ENCODE data around the gene APAF1.

DNA sequence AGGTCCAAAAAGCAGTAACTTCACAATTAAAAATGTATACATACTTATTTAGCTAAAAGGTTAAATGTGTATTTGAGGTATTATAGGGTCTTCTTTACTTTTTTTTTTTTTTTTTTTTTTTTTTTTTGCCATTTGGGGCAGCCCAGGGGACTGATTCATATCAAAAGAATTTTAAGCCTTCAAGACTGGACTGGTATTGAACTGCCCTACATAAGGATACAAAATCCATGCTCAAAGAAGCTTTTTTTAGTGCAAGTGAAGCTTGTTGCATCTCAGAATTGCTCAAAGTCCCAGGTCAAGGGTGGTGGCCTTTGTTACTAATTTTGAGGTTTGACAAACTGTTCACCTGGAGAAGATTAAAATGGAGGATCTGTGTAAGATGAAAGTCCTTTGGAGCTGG is 124.0 kb downstream of the APAF1 start:
- no peak for TF ChIP-seq GATA2 (CRISPR knock-in tag; IDR thresholded peaks at IDR 0.05)
- TF ChIP-seq, protein P1, sequence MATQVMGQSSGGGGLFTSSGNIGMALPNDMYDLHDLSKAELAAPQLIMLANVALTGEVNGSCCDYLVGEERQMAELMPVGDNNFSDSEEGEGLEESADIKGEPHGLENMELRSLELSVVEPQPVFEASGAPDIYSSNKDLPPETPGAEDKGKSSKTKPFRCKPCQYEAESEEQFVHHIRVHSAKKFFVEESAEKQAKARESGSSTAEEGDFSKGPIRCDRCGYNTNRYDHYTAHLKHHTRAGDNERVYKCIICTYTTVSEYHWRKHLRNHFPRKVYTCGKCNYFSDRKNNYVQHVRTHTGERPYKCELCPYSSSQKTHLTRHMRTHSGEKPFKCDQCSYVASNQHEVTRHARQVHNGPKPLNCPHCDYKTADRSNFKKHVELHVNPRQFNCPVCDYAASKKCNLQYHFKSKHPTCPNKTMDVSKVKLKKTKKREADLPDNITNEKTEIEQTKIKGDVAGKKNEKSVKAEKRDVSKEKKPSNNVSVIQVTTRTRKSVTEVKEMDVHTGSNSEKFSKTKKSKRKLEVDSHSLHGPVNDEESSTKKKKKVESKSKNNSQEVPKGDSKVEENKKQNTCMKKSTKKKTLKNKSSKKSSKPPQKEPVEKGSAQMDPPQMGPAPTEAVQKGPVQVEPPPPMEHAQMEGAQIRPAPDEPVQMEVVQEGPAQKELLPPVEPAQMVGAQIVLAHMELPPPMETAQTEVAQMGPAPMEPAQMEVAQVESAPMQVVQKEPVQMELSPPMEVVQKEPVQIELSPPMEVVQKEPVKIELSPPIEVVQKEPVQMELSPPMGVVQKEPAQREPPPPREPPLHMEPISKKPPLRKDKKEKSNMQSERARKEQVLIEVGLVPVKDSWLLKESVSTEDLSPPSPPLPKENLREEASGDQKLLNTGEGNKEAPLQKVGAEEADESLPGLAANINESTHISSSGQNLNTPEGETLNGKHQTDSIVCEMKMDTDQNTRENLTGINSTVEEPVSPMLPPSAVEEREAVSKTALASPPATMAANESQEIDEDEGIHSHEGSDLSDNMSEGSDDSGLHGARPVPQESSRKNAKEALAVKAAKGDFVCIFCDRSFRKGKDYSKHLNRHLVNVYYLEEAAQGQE (IDR thresholded peaks at IDR 0.05; ENCODE audit: low read depth, low read length) = no peak
- TF ChIP-seq, protein P2, sequence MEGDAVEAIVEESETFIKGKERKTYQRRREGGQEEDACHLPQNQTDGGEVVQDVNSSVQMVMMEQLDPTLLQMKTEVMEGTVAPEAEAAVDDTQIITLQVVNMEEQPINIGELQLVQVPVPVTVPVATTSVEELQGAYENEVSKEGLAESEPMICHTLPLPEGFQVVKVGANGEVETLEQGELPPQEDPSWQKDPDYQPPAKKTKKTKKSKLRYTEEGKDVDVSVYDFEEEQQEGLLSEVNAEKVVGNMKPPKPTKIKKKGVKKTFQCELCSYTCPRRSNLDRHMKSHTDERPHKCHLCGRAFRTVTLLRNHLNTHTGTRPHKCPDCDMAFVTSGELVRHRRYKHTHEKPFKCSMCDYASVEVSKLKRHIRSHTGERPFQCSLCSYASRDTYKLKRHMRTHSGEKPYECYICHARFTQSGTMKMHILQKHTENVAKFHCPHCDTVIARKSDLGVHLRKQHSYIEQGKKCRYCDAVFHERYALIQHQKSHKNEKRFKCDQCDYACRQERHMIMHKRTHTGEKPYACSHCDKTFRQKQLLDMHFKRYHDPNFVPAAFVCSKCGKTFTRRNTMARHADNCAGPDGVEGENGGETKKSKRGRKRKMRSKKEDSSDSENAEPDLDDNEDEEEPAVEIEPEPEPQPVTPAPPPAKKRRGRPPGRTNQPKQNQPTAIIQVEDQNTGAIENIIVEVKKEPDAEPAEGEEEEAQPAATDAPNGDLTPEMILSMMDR (IDR thresholded peaks at IDR 0.05) = no peak
- TF ChIP-seq, protein P3, sequence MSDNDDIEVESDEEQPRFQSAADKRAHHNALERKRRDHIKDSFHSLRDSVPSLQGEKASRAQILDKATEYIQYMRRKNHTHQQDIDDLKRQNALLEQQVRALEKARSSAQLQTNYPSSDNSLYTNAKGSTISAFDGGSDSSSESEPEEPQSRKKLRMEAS (IDR thresholded peaks at IDR 0.05; ENCODE audit: low read depth) = no peak
- no peak for TF ChIP-seq FOSL2 (IDR thresholded peaks at IDR 0.05; ENCODE audit: borderline replicate concordance, low read depth)
- TF ChIP-seq NFIC (IDR thresholded peaks at IDR 0.05; ENCODE audit: borderline replicate concordance) = no peak
- TF ChIP-seq FOXM1 (IDR thresholded peaks at IDR 0.05; ENCODE audit: low read depth) = no peak
- TF ChIP-seq JUND (IDR thresholded peaks at IDR 0.05) = no peak
- no peak for TF ChIP-seq NRF1 (IDR thresholded peaks at IDR 0.05; ENCODE audit: low read depth, low read length)
- TF ChIP-seq SMC3 (IDR thresholded peaks at IDR 0.05; ENCODE audit: low read depth, low read length) = no peak
- no peak for TF ChIP-seq SIN3A (IDR thresholded peaks at IDR 0.05; ENCODE audit: borderline replicate concordance, low read depth, low read length)
- TF ChIP-seq TAF1 (IDR thresholded peaks at IDR 0.05; ENCODE audit: borderline replicate concordance, low read depth, low read length) = no peak

Data from SK-N-SH (cell line).